ENCODE measurements around the gene NDRG4.

NDRG4 gene

GRCh38 chr16:58518980-58519368, 19.0 kb downstream of the NDRG4 start:
- DNase-seq (ENCODE audit: insufficient read length, low spot score) (no peak), FAIRE-seq (no peak)
- no peak for TF ChIP-seq CTCF (IDR thresholded peaks at IDR 0.05; ENCODE audit: insufficient read depth, missing control alignments)

- DNase-seq (ENCODE audit: insufficient read length, low spot score) (no peak), FAIRE-seq (no peak)
- no peak for TF ChIP-seq CTCF (IDR thresholded peaks at IDR 0.05; ENCODE audit: insufficient read depth, missing control alignments)
Observed at GRCh38 chr16:58519707-58520106, 19.8 kb downstream of the NDRG4 start.

- TF ChIP-seq CTCF (IDR thresholded peaks at IDR 0.05; ENCODE audit: insufficient read depth, missing control alignments) = no peak
- FAIRE-seq (no peak), DNase-seq (ENCODE audit: insufficient read length, low spot score) (no peak)
Observed at GRCh38 chr16:58530179-58530578, 30.2 kb downstream of the NDRG4 start.

- TF ChIP-seq CTCF (IDR thresholded peaks at IDR 0.05; ENCODE audit: insufficient read depth, missing control alignments) = no peak
- DNase-seq (ENCODE audit: insufficient read length, low spot score) = no peak
- no peak for FAIRE-seq
Observed at GRCh38 chr16:58532414-58532813, 32.5 kb downstream of the NDRG4 start.

GRCh38 chr16:58533751-58534470, 34.0 kb downstream of the NDRG4 start:
- DNase-seq (ENCODE audit: insufficient read length, low spot score) (no peak), FAIRE-seq (no peak)
- TF ChIP-seq CTCF (IDR thresholded peaks at IDR 0.05; ENCODE audit: insufficient read depth, missing control alignments) = no peak

- FAIRE-seq = no peak
- no peak for DNase-seq (ENCODE audit: insufficient read length, low spot score)
- no peak for TF ChIP-seq CTCF (IDR thresholded peaks at IDR 0.05; ENCODE audit: insufficient read depth, missing control alignments)
Observed at GRCh38 chr16:58535100-58535499, 35.2 kb downstream of the NDRG4 start.

- FAIRE-seq = no peak
- no peak for TF ChIP-seq CTCF (IDR thresholded peaks at IDR 0.05; ENCODE audit: insufficient read depth, missing control alignments)
- no peak for DNase-seq (ENCODE audit: insufficient read length, low spot score)
Observed at GRCh38 chr16:58536278-58536677, 36.3 kb downstream of the NDRG4 start.
